ENCODE results near the gene ATP5F1E.
A peak's percentile ranks its signal among the peaks of the same experiment; 100 is the strongest.
"Not testable (repeated sequence)": the region's sequence is repeated elsewhere in the genome, so short reads cannot be mapped to it uniquely, and the experiment has no call there.

ATP5F1E gene

DNA sequence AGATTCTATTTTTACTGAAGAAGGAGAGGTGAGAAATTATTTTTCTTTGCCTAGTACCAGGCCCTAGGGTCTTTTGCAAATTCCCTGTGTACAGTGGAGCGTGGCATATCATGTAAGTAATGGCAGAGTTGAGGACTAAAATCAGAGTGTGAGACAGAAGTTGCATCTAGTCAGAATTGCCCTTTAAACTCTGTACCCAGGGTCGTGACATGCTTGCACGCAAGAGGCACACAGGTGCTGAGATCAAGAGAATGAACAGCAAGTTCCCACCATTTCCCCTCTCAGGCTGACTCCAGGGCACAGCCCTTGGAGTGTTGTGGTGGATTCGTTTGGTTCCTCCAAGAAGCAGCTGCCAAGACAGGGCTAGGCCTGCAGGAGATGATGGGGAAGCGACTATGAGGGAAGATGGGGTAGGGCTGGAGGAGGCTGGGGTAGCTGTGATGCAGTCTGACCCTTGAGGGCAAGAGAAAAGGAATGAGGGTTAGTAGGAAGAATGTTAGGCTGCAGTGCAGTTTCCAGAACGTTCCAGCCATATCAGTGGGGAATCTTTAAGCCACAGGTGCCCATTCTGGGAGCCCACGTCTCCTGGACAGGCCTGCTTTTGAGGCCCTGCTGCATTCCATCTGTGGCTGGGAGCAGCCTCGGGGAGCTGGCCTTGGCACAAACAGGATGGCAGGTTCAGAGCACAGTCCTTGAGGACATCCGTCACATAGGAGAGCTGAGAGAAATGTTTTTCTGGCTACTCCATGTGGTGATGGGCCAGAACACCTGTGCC, 44.2 kb downstream of the ATP5F1E start:
- DNase-seq: no peak

DNA sequence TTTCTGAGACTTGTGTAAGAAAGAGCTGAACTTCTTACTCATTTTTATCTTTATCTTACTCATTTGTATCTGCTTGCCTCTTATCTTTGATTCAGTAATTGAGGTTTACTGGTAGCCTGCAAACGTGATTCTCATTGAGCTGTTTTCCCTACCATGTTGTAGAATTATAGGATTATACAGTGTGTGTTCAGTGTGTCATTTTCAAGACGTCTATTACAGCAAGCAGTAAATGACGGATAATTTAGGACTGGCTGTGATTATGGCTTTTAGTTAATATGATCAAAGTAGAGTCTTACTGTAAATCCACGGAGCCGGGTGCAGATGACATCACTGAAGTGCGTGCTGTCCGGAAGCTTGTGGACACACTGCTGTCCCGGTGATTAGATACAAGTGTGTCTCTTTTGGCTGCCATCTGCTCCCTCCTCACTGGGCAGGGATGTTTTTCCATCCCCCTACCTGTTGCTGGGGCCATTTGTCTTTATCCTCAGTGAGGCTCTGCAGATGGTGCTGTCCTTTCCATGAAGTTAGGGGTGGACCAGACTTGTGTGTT, 45.1 kb downstream of the ATP5F1E start:
- no peak for DNase-seq

DNA sequence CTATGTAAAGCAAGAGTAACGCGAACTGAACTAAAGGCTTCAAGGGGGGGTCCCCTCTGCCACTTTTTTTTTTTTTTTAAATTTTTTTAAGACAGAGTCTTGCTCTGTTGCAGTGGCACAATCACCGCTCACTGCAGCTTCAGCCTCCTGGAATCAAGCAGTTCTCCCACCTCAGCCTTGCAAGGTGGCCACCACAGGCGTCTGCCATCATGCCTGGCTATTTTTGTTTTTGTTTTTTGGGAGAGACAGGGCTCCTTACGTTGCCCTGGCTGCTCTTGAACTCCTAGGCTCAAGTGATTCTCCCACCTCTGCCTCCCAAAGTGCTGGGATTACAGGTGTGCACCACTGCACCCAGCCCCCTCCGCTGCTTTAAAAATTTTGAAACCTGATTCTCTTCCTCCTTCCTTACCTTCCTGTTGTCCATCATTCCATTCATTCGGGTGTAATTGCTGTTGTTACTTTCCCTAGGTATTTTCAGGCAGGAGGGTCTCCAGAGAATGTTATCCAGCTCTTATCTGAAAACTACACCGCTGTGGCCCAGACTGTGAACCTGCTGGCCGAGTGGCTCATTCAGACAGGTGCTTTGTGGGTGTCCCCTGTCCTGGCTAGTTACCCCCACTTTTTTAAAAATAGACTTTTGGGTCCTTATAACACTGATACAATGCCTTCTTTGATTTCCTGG, 45.7 kb downstream of the ATP5F1E start:
- no peak for DNase-seq

DNA sequence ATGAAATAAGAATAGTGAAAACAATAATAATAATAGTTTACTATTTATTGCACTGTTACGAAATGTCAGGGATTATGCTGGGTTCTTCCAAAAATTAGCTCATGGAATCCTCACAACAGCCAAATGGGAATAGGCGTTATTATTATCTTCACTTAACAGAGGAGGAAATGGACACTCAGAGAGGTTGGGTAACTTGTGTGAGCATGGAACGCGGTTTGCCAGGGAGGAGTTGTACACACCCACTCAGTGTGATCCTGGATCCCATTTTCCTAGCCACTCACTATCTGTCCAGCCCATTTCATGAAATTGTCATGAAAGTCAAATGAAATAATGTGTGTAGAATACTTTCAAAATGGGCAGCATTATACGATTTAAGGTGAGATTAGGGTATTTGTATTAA, 46.5 kb downstream of the ATP5F1E start:
- no peak for DNase-seq

DNA sequence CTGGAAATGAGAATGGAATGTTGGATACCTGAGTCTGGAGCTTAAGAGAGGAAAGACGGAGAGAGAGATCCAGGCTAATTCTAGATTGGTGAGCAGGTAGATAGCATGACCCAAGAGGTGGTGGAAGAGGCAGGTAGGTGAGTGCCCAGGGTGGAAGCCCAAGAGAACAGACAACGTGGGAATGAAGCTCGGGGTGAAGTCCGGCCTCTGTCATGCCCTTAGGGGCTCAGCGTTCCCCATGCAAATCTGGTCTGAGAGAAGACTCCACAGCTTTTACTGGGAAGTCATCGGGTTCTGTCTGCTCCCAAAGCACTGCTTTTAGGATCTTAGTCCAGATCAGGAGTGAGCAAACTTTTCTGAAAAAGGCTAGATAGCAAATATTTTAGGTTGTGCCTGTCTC, 47.4 kb downstream of the ATP5F1E start:
- no peak for DNase-seq

DNA sequence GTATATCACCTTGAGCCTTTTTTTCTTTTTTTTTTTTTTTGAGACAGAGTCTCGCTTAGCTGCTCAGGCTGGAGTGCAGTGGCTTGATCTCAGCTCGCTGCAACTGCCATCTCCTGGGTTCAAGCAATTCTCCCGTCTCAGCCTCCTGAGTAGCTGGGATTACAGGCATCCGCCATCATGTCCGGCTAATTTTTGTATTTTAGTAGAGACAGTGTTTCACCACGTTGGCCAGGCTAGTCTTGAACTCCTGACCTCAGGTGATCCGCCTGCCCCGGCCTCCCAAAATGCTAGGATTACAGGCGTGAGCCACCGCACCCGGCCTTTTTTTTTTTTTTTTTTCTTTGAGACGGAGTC, 49.0 kb downstream of the ATP5F1E start:
- not testable (repeated sequence) for DNase-seq

DNA sequence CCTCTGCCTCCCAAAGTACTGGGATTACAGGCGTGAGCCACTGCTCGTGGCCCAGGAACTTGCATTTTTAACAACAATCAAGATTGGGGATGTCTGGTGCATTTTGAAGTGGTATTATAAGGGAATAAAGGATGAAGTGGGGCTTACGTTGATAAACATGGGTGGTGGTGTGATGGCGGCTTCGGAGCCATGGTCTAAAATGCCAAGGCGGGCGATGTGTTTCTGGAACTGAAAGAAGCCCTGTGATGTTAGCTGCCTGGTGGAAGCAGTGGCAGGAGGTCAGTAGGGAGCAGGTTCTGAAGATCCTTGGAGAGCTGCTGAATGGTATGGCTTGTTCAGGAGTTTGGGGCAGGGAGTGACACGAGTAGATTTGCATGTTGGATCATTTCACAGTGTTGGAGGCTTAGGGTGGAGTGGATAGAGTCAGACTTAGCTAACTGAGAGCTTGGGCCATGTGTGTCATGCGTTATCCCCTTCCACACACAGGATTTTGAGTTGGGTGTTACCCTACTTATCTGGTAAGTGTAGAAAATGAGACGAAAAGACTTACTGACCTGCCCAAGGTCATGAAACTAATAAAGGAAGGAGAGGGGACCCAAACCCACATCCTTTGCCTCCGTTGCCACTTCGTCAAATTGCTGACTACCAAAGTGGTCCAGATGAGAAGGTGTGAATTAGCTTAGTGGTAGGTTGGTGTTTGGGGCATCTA, 49.6 kb downstream of the ATP5F1E start:
- no peak for DNase-seq

DNA sequence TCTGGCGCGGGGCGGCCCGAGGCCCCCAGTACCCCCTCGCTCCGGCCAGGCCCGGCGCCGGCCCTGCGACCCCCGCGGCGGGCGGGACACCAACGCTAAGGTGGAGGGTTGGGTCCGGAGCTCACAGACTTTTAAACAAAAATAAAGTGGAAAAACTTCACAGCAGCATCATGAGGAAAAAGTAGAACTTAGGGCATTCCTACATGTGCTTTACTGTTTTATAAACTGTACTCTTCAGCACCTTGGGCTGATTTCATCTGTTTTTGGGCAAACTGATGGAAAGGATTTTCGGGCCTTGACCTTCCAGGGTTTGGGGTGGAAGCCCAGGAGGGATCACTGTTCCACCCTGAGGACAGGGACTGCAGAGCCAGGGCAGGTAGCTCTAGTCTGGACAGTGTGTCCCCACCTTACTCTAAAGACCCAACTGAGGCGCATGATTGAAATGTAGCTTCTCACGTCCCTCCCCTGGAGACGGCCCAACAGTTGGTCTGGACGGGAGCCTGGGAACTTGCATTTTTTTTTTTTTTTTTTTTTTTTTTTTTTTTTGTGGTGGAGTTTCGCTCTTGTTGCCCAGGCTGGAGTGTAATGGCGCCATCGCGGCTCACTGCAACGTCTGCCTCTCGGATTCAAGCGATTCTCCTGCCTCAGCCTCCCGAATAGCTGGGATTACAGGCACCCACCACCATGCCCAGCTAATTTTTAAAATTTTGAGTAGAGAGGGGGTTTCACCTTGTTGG, 50.3 kb downstream of the ATP5F1E start:
- peak; percentile 17 for DNase-seq

DNA sequence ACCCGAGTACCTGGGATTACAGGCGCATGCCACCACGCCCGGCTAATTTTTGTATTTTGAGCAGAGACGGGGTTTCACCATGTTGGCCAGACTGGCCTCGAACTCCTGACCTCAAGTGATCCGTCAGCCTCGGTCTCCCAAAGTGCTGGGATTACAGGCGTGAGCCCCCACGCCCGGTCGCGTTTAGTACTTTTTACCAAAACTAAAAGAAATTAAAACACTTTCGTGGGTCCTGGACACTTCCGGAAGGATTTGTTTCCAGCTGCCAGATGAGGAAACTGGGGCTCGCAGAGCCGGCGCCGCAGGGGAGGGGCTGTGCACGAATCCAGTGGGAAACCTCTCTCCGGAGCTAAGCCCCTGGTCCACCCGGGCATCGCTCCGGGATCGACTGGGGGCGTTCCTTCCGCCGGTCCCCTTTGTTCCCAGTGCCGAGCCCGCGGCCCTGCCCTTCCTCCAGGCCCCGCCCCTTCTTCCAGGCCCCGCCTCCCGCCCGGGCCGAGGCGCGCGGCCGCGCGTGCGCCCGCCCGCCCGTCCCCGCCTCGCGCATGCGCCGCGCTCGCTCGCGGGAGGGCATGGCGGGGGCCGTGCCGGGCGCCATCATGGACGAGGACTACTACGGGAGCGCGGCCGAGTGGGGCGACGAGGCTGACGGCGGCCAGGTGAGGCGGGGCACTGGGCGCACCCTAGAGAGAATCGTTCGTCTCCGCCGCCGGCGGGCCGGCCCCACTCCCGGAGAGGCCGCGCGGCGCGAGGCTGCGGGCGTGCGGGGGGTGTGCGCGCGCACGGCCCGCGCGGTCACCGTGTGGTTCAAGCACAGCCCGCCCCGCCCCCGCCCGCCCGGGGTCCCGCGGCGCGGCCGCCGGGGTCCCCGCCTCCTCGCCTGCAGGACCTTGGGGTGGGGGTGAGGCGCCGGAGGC, 51.2 kb downstream of the ATP5F1E start, which contains the start of gene NELFCD:
NELFCD (plus strand) TSS at position 546 of the 917 bp plus-strand sequence; CDS start at position 600, 54 bp downstream.
- DNase-seq: peak; percentile 92

DNA sequence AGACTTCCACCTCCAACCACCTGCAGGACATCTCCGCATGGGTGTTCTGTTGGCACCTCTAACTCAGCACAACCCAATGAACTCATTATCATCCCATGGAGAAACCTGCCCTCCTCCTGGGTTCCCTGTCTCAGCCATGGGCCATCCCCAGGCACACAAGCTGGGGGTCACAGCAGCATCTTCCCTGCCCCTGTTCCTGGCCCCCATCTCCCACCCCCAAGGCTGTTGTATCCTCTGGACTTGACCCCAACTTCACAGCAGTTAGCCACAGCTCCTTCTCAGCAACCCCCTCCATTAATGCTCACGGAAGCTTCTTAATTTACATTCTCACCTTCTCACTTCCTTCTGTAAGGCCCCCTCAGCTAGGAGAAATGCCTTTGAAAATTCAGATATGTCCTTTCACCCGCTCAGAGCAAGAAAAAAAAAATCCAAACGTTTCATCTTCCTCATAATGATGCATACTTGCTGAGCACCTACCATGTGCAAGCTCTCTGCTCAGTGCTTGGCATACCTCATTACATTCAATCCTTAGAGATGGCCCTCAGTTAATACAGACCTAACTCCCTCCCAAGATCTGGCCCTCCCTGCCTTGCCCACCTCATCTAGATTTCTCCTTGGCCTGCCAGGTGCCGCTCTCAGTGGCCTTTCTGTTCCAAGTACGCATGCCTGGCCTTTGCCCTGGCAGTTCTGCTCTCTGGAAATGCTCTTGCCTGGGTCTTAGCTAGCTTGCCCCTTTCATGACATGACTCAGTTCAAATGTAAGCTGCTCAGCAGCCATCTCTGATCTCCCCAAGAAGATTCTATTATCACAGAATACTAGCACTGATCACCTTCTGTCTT, 53.6 kb downstream of the ATP5F1E start:
- DNase-seq: no peak

DNA sequence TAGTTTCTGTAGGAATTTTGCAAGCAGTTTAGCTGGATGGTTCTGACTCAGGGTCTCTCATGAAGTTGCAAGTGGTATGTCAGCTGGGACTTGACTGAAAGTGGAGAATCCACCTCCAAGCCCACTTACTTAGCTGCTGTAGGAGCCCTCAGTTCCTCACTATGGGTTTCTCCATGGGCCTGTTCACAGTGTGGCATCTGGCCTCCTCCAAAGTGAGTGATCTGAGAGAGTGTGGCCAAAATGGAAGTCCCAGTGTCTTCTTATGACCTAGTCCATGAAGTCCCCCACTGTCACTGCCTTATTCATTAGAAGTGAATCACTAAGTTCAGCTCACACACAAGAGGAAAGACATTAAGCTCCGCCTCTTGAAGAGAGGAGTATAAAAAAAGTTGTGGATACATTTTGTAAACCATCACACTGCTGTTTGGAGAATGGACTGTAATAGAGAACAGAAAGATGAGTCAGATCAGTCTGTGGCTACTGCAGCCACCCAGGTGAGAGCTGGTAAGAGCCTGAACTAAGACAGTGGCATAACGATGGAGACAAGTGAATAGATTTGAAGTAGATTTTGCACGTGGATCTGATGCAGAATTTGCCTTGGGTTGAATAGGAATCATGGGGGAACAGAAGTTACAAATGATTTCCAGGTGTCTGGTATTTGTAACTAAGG, 55.9 kb downstream of the ATP5F1E start:
- DNase-seq: no peak

All from stimulated activated CD4-positive, alpha-beta T cell treated with anti-CD3 and anti-CD28 coated beads, Interleukin-4, amount 100 ng/mL, for 1 hour (primary cell).